AG08396 (cell line): Measurements from ENCODE around the gene SP4.

Source experiments
- DNase-seq: peaks from one replicate; pipeline ENCODE4 v3.0.0; 2012; ENCODE audit warnings: low spot score, mixed read lengths

Gene SP4

DNA sequence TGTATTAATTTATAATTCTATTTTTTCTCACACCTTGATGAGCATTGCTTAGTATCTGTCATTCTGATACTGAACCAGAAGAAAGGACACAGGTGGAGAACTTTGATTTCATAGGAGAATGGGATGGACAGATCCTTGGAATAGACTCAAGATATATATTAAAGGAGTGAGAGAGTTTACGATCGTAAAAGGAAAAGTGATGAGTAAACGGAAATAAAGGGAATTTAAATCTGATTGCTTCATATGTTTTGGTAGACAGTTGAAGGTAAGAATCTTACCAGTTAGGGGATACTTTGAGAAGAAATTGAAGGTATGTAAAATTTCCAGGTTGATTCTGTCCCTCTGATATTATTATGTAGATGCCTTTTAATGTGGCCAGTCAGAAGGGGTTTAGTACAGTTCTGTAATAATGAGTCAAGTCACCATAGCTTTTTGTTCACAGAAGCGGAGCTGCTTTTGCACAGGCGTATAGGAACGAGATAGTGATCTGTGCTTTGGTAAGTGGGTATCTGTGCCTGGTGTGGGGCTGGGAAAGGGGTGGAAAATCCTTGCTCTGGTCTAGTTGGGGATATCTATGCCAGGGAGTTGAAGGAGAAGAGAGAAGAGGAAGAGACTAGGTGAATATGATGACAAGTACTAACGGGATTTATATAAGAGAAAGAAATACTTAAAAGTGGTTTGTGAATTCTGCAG is 15.4 kb downstream of the SP4 start:
- no peak for DNase-seq

- no peak for DNase-seq
Measured at GRCh38 chr7:21448974-21449373, 21.1 kb downstream of the SP4 start.

DNA sequence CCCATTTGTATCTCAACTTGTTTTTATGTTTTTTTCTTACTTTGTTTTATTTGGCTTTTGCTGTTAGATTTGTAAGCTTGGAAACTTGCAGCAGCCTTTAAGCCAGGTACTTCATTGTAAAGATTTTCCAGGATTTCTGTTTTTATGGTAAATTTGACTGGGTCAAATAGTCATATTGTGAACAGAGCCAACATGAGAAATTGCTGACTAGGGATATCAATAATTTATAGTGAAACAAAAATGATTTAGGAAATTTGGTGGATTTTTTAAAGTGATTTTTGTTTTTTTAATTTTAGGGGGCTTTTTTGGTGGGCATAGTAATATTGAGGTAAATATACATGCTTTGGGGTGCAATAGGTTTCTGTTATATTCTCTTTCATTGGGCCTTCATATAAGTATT is 22.2 kb downstream of the SP4 start:
- no peak for DNase-seq

- DNase-seq, result no peak
Measured at GRCh38 chr7:21450941-21451340, 23.1 kb downstream of the SP4 start.

GRCh38 chr7:21454182-21454581 is 26.3 kb downstream of the SP4 start:
- DNase-seq, result no peak

GRCh38 chr7:21454906-21455305 is 27.0 kb downstream of the SP4 start:
- DNase-seq, result no peak

- no peak for DNase-seq
Measured at GRCh38 chr7:21461282-21461681, 33.4 kb downstream of the SP4 start.

GRCh38 chr7:21462081-21462480 is 34.2 kb downstream of the SP4 start:
- no peak for DNase-seq

- DNase-seq, result no peak
Measured at GRCh38 chr7:21463524-21463923, 35.6 kb downstream of the SP4 start.

DNA sequence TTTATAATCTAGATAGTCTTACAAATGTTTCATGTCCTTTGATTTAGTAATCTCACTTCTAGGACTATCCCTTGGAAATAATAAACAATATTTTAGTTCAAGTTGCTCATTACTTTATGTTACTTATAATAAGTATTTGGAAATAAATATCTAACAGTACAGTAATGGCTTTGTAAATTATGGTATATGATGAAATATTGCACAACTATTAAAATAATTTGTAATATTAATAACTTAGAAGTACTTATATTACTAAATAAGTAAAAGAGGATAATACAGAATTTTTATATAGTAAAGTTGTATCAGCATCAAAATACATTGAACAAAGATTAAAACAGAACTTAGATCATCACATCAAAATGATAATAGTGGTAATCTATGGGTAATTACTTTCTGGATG is 41.1 kb downstream of the SP4 start:
- DNase-seq, result no peak

DNA sequence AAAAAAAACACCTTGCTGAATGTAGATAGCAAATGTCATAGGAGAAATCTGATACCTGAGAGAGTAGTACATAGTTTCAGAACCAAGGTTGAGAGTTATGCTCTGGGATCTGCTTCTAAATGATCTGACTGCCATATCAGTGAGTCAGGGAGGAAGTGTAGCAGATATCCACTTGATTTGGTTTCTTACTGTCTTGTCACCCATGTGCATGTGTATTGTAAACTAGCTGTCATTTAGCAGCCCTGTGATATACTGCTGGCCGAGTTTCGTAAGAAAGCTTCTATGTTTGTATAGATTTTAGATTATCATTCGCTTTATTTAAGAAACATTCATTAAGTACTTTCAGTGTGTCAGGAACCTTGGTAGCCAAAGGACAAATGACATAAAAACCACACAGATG is 42.0 kb downstream of the SP4 start:
- no peak for DNase-seq

DNA sequence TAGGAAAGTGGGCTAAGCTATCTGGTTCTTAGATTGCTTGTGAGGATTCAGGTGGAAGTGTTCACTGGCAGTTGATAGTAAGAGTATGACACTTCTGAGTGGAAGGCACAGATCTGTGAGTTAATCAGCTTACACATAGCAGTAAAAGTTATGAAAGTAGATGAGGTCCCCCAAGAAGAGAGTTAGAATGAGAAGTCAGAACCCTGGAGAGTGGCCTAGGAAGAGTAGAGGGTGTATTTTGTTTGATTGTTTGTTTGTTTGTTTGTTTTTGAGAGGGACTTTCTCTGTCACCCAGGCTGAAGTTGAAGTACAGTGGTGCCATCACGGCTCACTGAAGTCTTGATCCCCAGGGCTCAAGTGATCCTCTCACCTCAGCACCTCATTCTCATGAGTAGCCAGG is 44.1 kb downstream of the SP4 start:
- no peak for DNase-seq

GRCh38 chr7:21476429-21476828 is 48.5 kb downstream of the SP4 start:
- DNase-seq, result no peak

GRCh38 chr7:21480693-21481403 is 53.0 kb downstream of the SP4 start:
- no peak for DNase-seq

DNA sequence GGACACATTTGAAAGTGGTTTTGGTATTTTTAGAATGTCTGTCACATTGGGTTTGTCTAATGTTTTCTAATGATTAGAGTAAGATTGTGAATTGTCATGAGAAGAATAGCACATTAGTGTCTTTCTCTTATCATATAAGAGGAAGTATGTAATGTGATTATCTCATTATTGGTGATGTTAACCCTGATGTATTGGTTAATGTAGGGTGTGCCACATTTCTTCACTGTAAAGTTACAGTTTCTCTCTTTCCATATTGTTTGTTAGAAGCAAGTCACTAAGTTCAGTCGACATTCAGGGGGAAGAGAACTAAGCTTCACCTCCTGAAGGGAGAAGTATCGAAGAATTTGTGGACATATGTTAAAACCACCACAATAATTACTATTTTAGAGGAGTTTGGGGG is 58.6 kb downstream of the SP4 start:
- no peak for DNase-seq

DNA sequence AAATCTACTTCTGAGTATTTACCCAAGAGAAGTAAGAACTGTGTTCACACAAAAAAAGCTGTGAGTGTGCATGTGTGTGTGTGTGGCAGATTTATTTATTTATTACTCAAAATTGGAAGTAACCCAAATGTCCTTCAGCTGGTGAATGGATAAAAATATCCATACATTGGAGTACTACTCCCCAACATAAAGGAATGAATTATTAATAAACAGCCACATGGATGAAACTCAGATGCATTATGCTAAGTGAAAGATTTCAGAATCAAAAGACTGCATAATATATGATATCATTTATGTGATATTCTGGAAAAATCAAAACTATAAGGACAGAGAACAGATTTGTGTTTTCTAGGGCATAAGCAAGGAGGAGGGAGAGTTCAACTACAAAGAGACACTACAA is 67.8 kb downstream of the SP4 start:
- no peak for DNase-seq

DNA sequence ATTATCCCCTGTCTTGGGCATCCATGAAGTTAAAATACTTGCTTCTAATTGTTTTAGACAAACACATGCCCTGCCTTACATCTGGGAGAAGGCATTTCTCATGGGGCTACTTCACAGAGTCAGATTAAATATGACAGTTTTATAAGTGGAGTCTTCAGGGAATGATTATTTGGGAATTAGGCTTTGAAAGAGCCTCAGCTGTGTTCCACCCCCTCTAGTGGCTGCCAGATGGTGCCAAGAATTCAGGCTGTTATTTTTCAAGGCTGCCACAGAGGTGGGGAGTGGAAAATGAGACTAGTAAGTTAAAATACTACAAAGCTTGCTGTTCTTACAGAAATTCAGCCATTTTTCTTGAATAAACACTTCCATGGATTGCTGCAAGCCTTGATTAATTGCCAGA is 69.2 kb downstream of the SP4 start:
- peak; percentile 4 for DNase-seq

DNA sequence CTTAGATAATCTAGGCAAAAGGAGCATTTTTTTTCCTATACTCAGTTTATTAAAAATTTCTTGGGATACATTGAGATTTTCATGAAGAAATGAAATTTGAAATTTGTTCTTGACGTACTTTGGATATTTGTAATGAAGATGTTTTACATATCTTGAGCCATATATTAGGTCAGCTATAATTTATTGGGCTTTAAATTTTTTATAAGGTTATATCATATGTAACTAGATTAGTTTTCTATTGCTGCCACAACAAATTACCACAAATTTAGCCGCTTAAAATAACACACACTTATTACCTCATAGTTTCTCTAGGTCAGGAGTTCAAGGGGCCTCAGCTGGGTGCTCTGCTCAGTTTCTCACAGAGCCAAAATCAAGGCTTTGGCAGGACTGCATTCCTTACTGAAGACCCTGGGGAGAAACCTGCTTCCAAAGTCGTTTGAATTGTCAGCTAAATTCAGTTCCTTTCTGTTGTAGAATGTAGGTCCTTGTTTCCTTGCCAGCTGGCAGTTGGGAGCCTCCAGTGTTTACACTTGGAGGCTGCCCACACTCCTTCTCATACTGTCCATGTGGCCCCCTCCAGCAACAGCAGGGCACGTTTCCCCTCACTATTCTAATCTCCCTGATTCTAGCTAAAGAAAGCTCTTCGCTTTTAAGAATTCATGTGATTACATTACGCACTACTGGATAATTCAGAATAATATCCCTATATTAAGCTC is 72.4 kb downstream of the SP4 start:
- no peak for DNase-seq

- DNase-seq, result no peak
Measured at GRCh38 chr7:21504021-21504420, 76.1 kb downstream of the SP4 start.

- peak; percentile 45 for DNase-seq
Measured at GRCh38 chr7:21507627-21508343, 79.9 kb downstream of the SP4 start.

DNA sequence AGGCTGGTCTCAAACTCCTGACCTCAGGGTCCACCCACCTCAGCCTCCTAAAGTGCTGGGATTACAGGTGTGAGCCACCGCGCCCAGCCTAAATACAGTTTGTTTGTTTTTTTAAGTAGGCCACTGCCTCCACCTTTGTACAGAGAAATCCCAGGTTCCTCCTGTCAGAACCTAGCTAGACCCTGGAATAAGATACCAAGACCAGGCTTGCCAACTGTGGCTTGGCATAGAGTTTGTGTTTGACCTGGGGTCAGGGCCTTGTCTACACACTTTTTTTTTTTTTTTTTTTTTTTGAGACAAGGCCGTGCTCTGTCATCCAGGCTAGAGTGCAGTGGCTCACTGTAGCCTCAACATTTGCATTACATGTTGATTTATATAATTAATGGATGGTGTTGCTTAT is 80.7 kb downstream of the SP4 start:
- no peak for DNase-seq

DNA sequence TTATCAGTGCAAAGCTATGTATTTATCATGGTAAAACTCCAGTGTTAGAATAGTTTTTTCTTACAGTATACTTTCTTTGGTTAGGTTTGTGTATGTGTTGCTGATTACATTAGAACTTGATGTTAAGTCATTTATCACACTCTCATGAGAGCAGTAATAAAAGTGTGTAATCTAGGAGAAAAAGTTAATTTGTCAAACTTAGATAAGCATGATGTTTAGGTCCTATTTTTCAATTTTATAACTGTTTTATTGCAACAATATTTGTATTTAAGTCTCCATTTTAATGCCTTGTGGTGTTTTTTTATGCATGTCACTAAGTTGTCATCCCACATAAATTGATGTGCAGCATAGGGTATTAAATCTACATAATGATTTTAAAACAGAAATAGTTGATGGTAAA is 86.2 kb downstream of the SP4 start:
- no peak for DNase-seq

DNA sequence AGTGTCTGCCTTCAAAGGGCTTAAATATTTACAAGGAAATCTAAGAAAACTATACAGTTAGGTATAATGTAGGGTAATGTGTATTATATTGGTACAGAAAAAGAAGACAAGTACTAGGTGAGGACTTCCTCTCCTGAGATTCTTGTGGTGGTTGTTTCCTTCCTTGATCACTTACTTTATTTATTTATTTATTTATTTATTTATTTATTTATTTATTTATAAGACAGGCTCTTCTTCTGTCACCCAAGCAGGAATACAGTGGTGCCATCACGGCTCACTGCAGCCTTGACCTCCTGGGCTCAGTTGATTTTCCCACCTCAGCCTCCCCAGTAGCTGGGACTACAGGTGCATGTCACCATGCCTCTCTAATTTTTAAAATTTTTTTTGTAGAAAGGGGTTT is 96.8 kb downstream of the SP4 start:
- no peak for DNase-seq
